ENCODE measurements around the gene RASGEF1C.

Gene RASGEF1C

GRCh38 chr5:180197016-180197702, 11.9 kb downstream of the RASGEF1C start:
- DNase-seq (ENCODE audit: low read depth in 1 of 2, low spot score in 1 of 2), result no peak
- Histone ChIP-seq H3K4me3 (replicated peaks; ENCODE audit: insufficient read depth, low read length) (no peak overlapping the region), H3K27ac (replicated peaks) (no peak overlapping the region), H3K27me3 (ENCODE audit: insufficient read depth, poor library complexity, severe bottlenecking) (no peaks in the 10 kb centered on the region)
- TF ChIP-seq REST (IDR thresholded peaks at IDR 0.05; ENCODE audit: insufficient replicate concordance, low read depth), result no peak
- TF ChIP-seq GABPA (IDR thresholded peaks at IDR 0.05; ENCODE audit: low read depth), result no peak
- TF ChIP-seq POLR2AphosphoS5 (IDR thresholded peaks at IDR 0.05; ENCODE audit: low read depth), result no peak
- TF ChIP-seq SPI1 (IDR thresholded peaks at IDR 0.05; ENCODE audit: borderline replicate concordance, low read depth), result no peak
- TF ChIP-seq CTCF (IDR thresholded peaks at IDR 0.05; ENCODE audit: insufficient read depth, low read length), result no peak

GRCh38 chr5:180194410-180195345, 14.3 kb downstream of the RASGEF1C start:
- Histone ChIP-seq H3K27me3 (ENCODE audit: insufficient read depth, poor library complexity, severe bottlenecking) (no peaks in the 10 kb centered on the region), H3K4me3 (replicated peaks; ENCODE audit: insufficient read depth, low read length) (no peak overlapping the region), H3K27ac (replicated peaks) (no peak overlapping the region)
- DNase-seq (ENCODE audit: low read depth in 1 of 2, low spot score in 1 of 2), result no peak
- no peak for TF ChIP-seq REST (IDR thresholded peaks at IDR 0.05; ENCODE audit: insufficient replicate concordance, low read depth)
- TF ChIP-seq SPI1 (IDR thresholded peaks at IDR 0.05; ENCODE audit: borderline replicate concordance, low read depth), result no peak
- no peak for TF ChIP-seq GABPA (IDR thresholded peaks at IDR 0.05; ENCODE audit: low read depth)
- TF ChIP-seq POLR2AphosphoS5 (IDR thresholded peaks at IDR 0.05; ENCODE audit: low read depth), result no peak
- TF ChIP-seq CTCF (IDR thresholded peaks at IDR 0.05; ENCODE audit: insufficient read depth, low read length), result no peak

- DNase-seq (ENCODE audit: low read depth in 1 of 2, low spot score in 1 of 2), result no peak
- TF ChIP-seq GABPA (IDR thresholded peaks at IDR 0.05; ENCODE audit: low read depth) (no peak), SPI1 (IDR thresholded peaks at IDR 0.05; ENCODE audit: borderline replicate concordance, low read depth) (no peak), REST (IDR thresholded peaks at IDR 0.05; ENCODE audit: insufficient replicate concordance, low read depth) (no peak), CTCF (IDR thresholded peaks at IDR 0.05; ENCODE audit: insufficient read depth, low read length) (no peak), POLR2AphosphoS5 (IDR thresholded peaks at IDR 0.05; ENCODE audit: low read depth) (no peak)
These were observed 15.1 kb downstream of the RASGEF1C start for GRCh38 chr5:180193749-180194375.

More at GRCh38 chr5:180193749-180194375, 15.1 kb downstream of the RASGEF1C start:
- Histone ChIP-seq H3K4me3 (replicated peaks; ENCODE audit: insufficient read depth, low read length) (no peak overlapping the region), H3K27me3 (ENCODE audit: insufficient read depth, poor library complexity, severe bottlenecking) (no peaks in the 10 kb centered on the region), H3K27ac (replicated peaks) (no peak overlapping the region)

All from HL-60 (cell line).